ENCODE data around the gene TANC1. TPM values are rescaled to one million over a fixed set of nuclear protein-coding genes. Genes with fewer than 3 reads are reported as not detected.

TANC1 gene
- total RNA-seq, 2 experiments from 2014 or later, result 0.41 to 0.47 TPM

DNA sequence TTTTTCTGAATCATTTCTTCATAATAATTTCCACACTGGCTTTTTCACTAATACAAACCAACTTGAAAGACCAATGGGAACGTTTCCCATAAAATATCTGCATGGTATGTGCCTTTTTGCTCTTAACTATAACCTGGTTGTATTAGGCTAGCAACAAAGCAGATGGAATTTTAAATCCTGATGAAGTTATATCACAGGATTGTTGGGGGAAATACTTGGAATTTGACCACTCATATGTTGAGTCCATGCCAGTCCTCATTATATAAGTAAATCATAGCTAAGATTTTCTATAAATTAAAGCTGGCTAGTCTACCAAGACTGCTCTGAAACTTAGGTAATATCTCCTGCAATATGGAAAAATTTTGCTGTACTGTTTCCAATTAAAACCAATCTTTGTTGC lies 99.5 kb downstream of the TANC1 start:
- Mint-ChIP-seq H3K36me3 (ENCODE audit: low read depth) (no peaks in the 10 kb centered on the region), H3K27ac (no peak overlapping the region), H3K9me3 (no peaks in the 10 kb centered on the region), H3K4me1 (ENCODE audit: low read depth) (no peaks in the 10 kb centered on the region), H3K4me3 (no peak overlapping the region), H3K27me3 (no peaks in the 10 kb centered on the region)
- DNase-seq (no peak), ATAC-seq (ENCODE audit: poor library complexity) (no peak)
- intact Hi-C loops (cut with DNase I, micrococcal nuclease), result no loop called here
- H3K4me3 ChIP-seq (ENCODE audit: low read length), result no peak overlapping the region
- H3K36me3 ChIP-seq (ENCODE audit: insufficient read depth, low read length), result no peaks in the 10 kb centered on the region
- ChIA-PET CTCF (no interaction called here), POLR2A (no interaction called here)
- H3K9me3 ChIP-seq (ENCODE audit: control insufficient read depth in 1 of 2, insufficient read depth in 1 of 2, low read length in 2 of 2), result no peaks in the 10 kb centered on the region
- H3K27ac ChIP-seq (ENCODE audit: low read depth in 1 of 2, low read length in 2 of 2), result no peak overlapping the region
- no peaks in the 10 kb centered on the region for H3K27me3 ChIP-seq (ENCODE audit: control insufficient read depth in 1 of 2, insufficient read depth in 2 of 2, low read length in 2 of 2)
- H3K4me1 ChIP-seq (ENCODE audit: insufficient read depth, low read length), result no peaks in the 10 kb centered on the region
- TF ChIP-seq, protein P1, sequence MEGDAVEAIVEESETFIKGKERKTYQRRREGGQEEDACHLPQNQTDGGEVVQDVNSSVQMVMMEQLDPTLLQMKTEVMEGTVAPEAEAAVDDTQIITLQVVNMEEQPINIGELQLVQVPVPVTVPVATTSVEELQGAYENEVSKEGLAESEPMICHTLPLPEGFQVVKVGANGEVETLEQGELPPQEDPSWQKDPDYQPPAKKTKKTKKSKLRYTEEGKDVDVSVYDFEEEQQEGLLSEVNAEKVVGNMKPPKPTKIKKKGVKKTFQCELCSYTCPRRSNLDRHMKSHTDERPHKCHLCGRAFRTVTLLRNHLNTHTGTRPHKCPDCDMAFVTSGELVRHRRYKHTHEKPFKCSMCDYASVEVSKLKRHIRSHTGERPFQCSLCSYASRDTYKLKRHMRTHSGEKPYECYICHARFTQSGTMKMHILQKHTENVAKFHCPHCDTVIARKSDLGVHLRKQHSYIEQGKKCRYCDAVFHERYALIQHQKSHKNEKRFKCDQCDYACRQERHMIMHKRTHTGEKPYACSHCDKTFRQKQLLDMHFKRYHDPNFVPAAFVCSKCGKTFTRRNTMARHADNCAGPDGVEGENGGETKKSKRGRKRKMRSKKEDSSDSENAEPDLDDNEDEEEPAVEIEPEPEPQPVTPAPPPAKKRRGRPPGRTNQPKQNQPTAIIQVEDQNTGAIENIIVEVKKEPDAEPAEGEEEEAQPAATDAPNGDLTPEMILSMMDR (IDR thresholded peaks at IDR 0.05), result no peak

DNA sequence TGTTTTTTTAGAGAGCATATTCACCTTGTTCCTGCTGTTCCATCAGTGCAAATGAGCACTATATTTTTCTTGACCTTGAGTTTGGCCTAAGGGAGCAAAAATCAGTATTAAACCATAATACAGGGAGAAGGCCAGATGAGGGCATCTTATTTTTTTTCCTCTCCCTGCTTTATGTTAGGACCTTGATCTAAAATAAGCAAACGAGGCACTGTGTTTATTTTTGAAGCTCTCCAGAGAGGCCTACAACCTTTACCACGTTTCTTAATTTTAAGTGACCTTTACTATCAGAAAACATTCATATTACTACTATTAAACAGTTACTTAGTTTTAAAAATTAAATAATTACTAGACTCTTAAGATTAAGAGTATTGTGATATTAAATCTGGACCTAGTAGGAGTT lies 100.8 kb downstream of the TANC1 start:
- H3K4me3 ChIP-seq (ENCODE audit: low read length), result no peak overlapping the region
- H3K9me3 ChIP-seq (ENCODE audit: control insufficient read depth in 1 of 2, insufficient read depth in 1 of 2, low read length in 2 of 2), result no peaks in the 10 kb centered on the region
- Mint-ChIP-seq H3K4me3 (no peak overlapping the region), H3K27me3 (no peaks in the 10 kb centered on the region), H3K9me3 (no peaks in the 10 kb centered on the region), H3K4me1 (ENCODE audit: low read depth) (no peaks in the 10 kb centered on the region), H3K27ac (no peak overlapping the region), H3K36me3 (ENCODE audit: low read depth) (no peaks in the 10 kb centered on the region)
- intact Hi-C loops (cut with DNase I, micrococcal nuclease), result no loop called here
- ChIA-PET POLR2A (no interaction called here), CTCF (interaction anchor here (0.6 kb wide), 1 partner anchor 50 kb away, joined by 3 read pairs; no protein-coding TSS in a partner anchor)
- DNase-seq (no peak), ATAC-seq (ENCODE audit: poor library complexity) (no peak)
- no peaks in the 10 kb centered on the region for H3K36me3 ChIP-seq (ENCODE audit: insufficient read depth, low read length)
- no peaks in the 10 kb centered on the region for H3K4me1 ChIP-seq (ENCODE audit: insufficient read depth, low read length)
- H3K27ac ChIP-seq (ENCODE audit: low read depth in 1 of 2, low read length in 2 of 2), result no peak overlapping the region
- H3K27me3 ChIP-seq (ENCODE audit: control insufficient read depth in 1 of 2, insufficient read depth in 2 of 2, low read length in 2 of 2), result no peaks in the 10 kb centered on the region
- TF ChIP-seq, protein P1 (IDR thresholded peaks at IDR 0.05), result no peak

DNA sequence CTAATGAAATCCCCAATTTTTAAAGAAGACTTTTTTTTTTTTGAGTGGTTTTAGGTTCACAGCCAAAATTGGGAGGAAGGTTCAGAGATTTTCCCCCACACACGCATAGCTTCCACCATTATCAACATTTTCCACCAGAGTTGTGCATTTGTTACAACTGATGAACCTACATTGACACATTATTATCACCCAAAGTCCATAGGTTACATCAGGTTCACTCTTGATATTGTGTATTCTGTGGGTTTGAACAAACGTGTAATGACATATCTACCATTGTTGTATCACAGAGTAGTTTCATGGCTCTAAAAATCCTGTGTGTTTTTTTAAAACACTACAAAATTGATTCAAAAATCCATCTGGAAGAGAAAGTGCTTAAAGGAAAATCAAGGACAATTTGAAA lies 101.8 kb downstream of the TANC1 start:
- H3K27me3 Mint-ChIP-seq, result no peaks in the 10 kb centered on the region
- no peaks in the 10 kb centered on the region for H3K36me3 ChIP-seq (ENCODE audit: insufficient read depth, low read length)
- H3K4me3 Mint-ChIP-seq, result no peak overlapping the region
- DNase-seq (no peak), ATAC-seq (ENCODE audit: poor library complexity) (no peak)
- H3K36me3 Mint-ChIP-seq (ENCODE audit: low read depth), result no peaks in the 10 kb centered on the region
- TF ChIP-seq, protein P1 (IDR thresholded peaks at IDR 0.05), result no peak
- H3K27ac ChIP-seq (ENCODE audit: low read depth in 1 of 2, low read length in 2 of 2), result no peak overlapping the region
- no peak overlapping the region for H3K27ac Mint-ChIP-seq
- intact Hi-C loops (cut with DNase I, micrococcal nuclease), result no loop called here
- POLR2A ChIA-PET, result no interaction called here
- H3K9me3 ChIP-seq (ENCODE audit: control insufficient read depth in 1 of 2, insufficient read depth in 1 of 2, low read length in 2 of 2), result no peaks in the 10 kb centered on the region
- H3K9me3 Mint-ChIP-seq, result no peaks in the 10 kb centered on the region
- H3K4me3 ChIP-seq (ENCODE audit: low read length), result no peak overlapping the region
- CTCF ChIA-PET, result no interaction called here
- H3K4me1 Mint-ChIP-seq (ENCODE audit: low read depth), result no peaks in the 10 kb centered on the region
- no peaks in the 10 kb centered on the region for H3K27me3 ChIP-seq (ENCODE audit: control insufficient read depth in 1 of 2, insufficient read depth in 2 of 2, low read length in 2 of 2)
- no peaks in the 10 kb centered on the region for H3K4me1 ChIP-seq (ENCODE audit: insufficient read depth, low read length)

Measured in CD4-positive, alpha-beta T cell (primary cell).